ENCODE measurements around the gene HOXD4. TPM values are rescaled to one million over a fixed set of nuclear protein-coding genes. Genes with fewer than 3 reads are reported as not detected.

The HOXD4 gene
- total and polyA plus RNA-seq, 8 donors: 0.17 to 0.99 (median 0.68) TPM

DNA sequence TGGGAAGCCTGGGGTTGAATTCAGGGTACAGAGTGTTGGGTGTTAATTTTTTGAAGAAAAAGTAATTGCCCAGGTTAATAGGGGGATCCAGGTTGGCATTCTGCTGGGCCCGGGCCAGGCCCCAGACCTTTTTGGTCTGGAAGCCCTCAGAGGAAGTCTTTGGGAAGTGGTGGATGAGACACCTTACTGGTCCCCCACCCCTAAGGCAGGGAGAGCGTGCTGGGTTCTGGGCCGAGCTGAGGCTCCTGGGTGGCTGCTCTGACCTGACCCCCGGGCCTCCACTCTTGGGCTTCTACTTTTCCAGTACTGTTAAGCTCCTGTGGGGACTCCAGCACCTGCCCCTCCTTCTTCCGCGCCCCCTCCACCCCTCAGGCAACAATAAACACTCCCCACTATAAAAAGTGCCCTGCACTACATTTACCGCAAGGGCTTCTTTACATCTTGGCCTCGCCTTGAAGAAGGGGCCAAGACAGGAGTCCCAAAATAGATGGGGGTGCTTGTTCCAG lies 5.0 kb downstream of the HOXD4 start:
- H3K36me3 ChIP-seq: no peaks in the 10 kb centered on the region
- no peak for DNase-seq
- H3K27ac ChIP-seq: no peak overlapping the region
- no peak overlapping the region for H3K4me3 ChIP-seq
- peaks cover 0 to 14% of the 10 kb centered on the region in 2 donors for H3K4me1 ChIP-seq
- intact Hi-C loops (cut with DNase I): no loop called here
- H3K27me3 ChIP-seq: peaks cover 98 to 100% of the 10 kb centered on the region in 2 donors
- no peak for ATAC-seq
- TF ChIP-seq, protein P1, sequence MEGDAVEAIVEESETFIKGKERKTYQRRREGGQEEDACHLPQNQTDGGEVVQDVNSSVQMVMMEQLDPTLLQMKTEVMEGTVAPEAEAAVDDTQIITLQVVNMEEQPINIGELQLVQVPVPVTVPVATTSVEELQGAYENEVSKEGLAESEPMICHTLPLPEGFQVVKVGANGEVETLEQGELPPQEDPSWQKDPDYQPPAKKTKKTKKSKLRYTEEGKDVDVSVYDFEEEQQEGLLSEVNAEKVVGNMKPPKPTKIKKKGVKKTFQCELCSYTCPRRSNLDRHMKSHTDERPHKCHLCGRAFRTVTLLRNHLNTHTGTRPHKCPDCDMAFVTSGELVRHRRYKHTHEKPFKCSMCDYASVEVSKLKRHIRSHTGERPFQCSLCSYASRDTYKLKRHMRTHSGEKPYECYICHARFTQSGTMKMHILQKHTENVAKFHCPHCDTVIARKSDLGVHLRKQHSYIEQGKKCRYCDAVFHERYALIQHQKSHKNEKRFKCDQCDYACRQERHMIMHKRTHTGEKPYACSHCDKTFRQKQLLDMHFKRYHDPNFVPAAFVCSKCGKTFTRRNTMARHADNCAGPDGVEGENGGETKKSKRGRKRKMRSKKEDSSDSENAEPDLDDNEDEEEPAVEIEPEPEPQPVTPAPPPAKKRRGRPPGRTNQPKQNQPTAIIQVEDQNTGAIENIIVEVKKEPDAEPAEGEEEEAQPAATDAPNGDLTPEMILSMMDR (IDR thresholded peaks at IDR 0.05): no peak
- no peaks in the 10 kb centered on the region for H3K9me3 ChIP-seq

DNA sequence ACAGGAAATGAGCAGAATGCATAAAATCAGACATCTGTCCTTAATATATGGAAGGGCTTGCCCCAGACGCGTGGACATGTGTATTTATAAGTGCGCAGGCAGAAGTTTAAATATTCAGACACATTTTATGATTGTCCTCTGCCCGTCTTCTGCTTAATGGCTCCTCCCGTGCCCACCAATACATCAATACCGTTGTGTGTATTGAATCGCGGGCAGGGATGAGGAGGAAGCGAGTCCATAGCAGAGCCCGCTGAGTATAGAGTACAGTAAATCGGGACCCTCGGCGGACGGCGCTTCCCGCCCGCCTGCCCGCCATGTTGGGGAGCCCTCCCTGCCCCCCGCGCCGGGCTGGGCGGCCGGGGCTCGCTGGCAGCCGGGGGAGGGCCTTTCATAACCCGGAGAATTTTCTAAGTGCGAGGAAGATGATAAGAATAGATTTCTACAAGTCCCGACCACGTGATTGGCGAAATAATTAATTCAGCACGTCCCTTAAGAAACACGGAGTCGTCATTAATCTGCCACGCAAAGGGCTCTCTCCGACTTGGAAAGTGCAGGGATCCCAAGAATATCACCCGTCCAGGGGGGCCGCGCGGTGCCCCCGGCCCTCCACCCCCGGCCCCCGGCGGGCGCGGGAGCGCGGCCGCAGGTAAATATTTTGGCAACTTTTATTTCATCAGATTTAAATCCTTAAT lies 5.6 kb downstream of the HOXD4 start, which contains the start of gene HOXD3:
Gene HOXD3 (plus strand): TSS at position 501 of the 692 bp plus-strand sequence. CDS start 11,808 bp downstream, outside the sequence.
- H3K36me3 ChIP-seq: no peaks in the 10 kb centered on the region
- TF ChIP-seq, protein P1 (IDR thresholded peaks at IDR 0.05): no peak
- no peak within 1 kb of the TSS for H3K27ac ChIP-seq
- no peaks in the 10 kb centered on the region for H3K9me3 ChIP-seq
- ATAC-seq (no peak), DNase-seq (no peak)
- no peak within 1 kb of the TSS for H3K4me3 ChIP-seq
- intact Hi-C loops (cut with DNase I): no loop called here
- peaks cover 0 to 14% of the 10 kb centered on the region in 2 donors for H3K4me1 ChIP-seq
- peaks cover 98 to 100% of the 10 kb centered on the region in 2 donors for H3K27me3 ChIP-seq

DNA sequence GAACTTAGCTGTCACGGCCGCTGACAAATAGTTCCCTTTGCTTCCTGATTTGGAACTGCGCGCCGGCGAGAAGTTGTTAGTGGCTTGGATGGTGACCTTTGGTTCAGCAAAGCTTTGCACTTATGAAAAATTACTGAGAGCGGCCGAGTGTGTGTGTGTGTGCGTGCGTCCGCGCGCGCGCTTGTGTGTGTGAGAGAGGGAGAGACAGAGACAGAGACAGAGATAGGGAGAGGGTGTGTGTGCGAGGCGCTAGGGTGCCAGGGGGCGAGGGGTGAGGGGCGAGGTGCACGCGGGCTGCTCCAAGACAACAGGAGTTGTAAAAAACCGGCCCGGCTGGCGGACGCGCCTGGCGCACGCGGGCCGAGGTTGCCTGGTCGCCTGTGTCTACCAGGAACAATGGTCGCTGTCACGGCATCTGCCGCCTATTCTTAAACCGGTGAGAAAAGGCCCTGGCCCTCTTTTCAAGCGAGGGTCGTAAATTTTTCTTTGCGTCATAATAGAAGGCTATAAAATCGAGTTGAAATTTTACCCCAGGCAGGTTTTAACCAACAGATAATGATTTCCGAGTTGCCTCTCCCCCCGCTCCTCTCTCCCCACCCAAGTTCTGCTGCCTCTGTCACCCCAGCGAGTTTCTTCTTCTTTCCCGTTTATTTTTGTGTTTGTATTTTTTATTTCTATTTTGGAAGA lies 6.3 kb downstream of the HOXD4 start:
- Histone ChIP-seq H3K9me3 (no peaks in the 10 kb centered on the region), H3K27me3 (peaks cover 98 to 100% of the 10 kb centered on the region in 2 donors), H3K4me3 (no peak overlapping the region), H3K4me1 (peaks cover 0 to 14% of the 10 kb centered on the region in 2 donors), H3K36me3 (no peaks in the 10 kb centered on the region), H3K27ac (no peak overlapping the region)
- DNase-seq (no peak), ATAC-seq (no peak)
- TF ChIP-seq, protein P1 (IDR thresholded peaks at IDR 0.05): no peak
- intact Hi-C loops (cut with DNase I): no loop called here

DNA sequence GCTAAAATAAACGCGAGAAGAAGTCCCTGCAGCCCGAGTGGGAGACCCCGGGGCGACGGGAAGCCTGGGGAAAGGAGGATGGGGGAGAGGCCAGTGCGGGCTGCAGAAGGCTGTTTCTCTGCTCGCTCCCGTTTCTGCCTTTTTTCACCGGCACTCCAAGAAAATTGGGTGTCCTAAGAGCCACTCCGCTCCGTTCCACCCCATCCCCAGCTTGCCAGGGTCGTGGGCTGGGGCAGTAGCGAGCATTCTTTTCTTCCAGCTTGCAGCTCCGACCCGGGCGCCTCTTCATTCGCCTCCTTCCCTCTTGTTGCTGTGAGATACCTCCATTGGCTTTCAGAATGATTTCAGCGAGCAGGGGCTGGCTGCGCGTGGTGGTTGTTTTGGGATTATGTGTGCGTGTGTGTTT lies 6.8 kb downstream of the HOXD4 start:
- H3K4me1 ChIP-seq: peaks cover 0 to 14% of the 10 kb centered on the region in 2 donors
- no peak for DNase-seq
- no peak overlapping the region for H3K4me3 ChIP-seq
- no peak overlapping the region for H3K27ac ChIP-seq
- TF ChIP-seq, protein P1 (IDR thresholded peaks at IDR 0.05): no peak
- no peaks in the 10 kb centered on the region for H3K9me3 ChIP-seq
- no peak for ATAC-seq
- peaks cover 98 to 100% of the 10 kb centered on the region in 2 donors for H3K27me3 ChIP-seq
- intact Hi-C loops (cut with DNase I): no loop called here
- H3K36me3 ChIP-seq: no peaks in the 10 kb centered on the region
